IMR-90 (cell line): ENCODE measurements around the gene DNMT1. TPM values are rescaled to one million over a fixed set of nuclear protein-coding genes. Genes with fewer than 3 reads are reported as not detected.

Experiments used
- ATAC-seq: fragments of 200-7000 bp; cut with Tn5 transposase; 2 replicates; pipeline ENCODE4 v1.9.1; 2020; ENCODE audit warnings: low read depth, mild to moderate bottlenecking, moderate library complexity
- BruUV-seq: library from RNA; stranded (reverse); fragments of 400-500 nt; replicated peaks from 2 replicates; lab custom pipeline; 2021; lab: Mats Ljungman, UMichigan
- CTCF ChIA-PET: fragments of 300-600 bp; formaldehyde crosslinking; extraction: SDS; loops from one replicate; lab custom pipeline; 2021; ENCODE audit warnings: antibody characterized with exemption; lab: Yijun Ruan, JAX
- POLR2A ChIA-PET: fragments of 300-600 bp; sonication (Branson Sonifier 250); formaldehyde crosslinking; loops from one replicate; lab custom pipeline; 2022; ENCODE audit warnings: antibody characterized with exemption; ENCODE audit not compliant: unreplicated experiment; lab: Charles Lee
- DNase-seq: peaks from one replicate; pipeline ENCODE4 v3.0.0; 2013
- H2AFZ ChIP-seq: replicated peaks from 2 replicates; pipeline ENCODE3; 2013; ENCODE audit warnings: low read length, mild to moderate bottlenecking; ENCODE audit not compliant: poor library complexity
- H2AK5ac ChIP-seq: 2 replicates; pipeline ENCODE4 v1.6.1; 2013; ENCODE audit warnings: low read depth, low read length, inconsistent platforms
- H2AK9ac ChIP-seq: replicated peaks from 2 replicates; pipeline ENCODE3; 2013; ENCODE audit warnings: mild to moderate bottlenecking, low read depth, low read length, moderate library complexity; ENCODE audit not compliant: poor library complexity
- H2BK120ac ChIP-seq: 2 replicates; pipeline ENCODE4 v1.6.1; 2013; ENCODE audit warnings: low read depth, low read length, inconsistent platforms
- H2BK15ac ChIP-seq: 3 replicates; pipeline ENCODE4 v1.6.1; 2013; ENCODE audit warnings: low read depth, low read length, inconsistent platforms
- H2BK20ac ChIP-seq: 2 replicates; pipeline ENCODE4 v1.6.1; 2013; ENCODE audit warnings: low read depth, mild to moderate bottlenecking, inconsistent platforms, low read length, moderate library complexity
- H2BK5ac ChIP-seq: 2 replicates; pipeline ENCODE4 v1.6.1; 2013; ENCODE audit warnings: mild to moderate bottlenecking, low read depth, low read length, inconsistent platforms; ENCODE audit not compliant: poor library complexity, severe bottlenecking
- H3K14ac ChIP-seq: replicated peaks from 2 replicates; pipeline ENCODE4 v1.6.1; 2013; ENCODE audit warnings: low read depth, low read length, inconsistent platforms
- H3K18ac ChIP-seq: 2 replicates; pipeline ENCODE4 v1.6.1; 2013; ENCODE audit warnings: low read depth, low read length, control low read depth
- H3K23ac ChIP-seq: 2 replicates; pipeline ENCODE4 v1.6.1; 2013; ENCODE audit warnings: low read depth, low read length, inconsistent platforms
- H3K27ac ChIP-seq: 2 replicates; pipeline ENCODE4 v1.5.1; 2013; ENCODE audit warnings: mild to moderate bottlenecking, control low read depth, low read length; ENCODE audit not compliant: insufficient read depth
- H3K27me3 ChIP-seq: 2 replicates; pipeline ENCODE4 v1.6.1; 2013; ENCODE audit warnings: low read length; ENCODE audit not compliant: control insufficient read depth, insufficient read depth
- H3K36me3 ChIP-seq: 2 replicates; pipeline ENCODE4 v1.6.1; 2013; ENCODE audit warnings: low read length, mixed read lengths; ENCODE audit not compliant: control insufficient read depth, insufficient read depth
- H3K4ac ChIP-seq: 2 replicates; pipeline ENCODE4 v1.6.1; 2013; ENCODE audit warnings: low read depth, low read length, inconsistent platforms
- H3K4me1 ChIP-seq: 2 replicates; pipeline ENCODE4 v1.6.1; 2013; ENCODE audit warnings: low read length, mixed read lengths; ENCODE audit not compliant: control insufficient read depth, insufficient read depth
- H3K4me2 ChIP-seq: 2 replicates; pipeline ENCODE4 v1.6.1; 2013; ENCODE audit warnings: low read depth, mild to moderate bottlenecking, control low read depth, low read length, moderate library complexity
- H3K4me3 ChIP-seq: 2 replicates; pipeline ENCODE4 v1.5.1; 2013; ENCODE audit warnings: low read depth, mild to moderate bottlenecking, control low read depth, low read length, moderate library complexity; ENCODE audit not compliant: insufficient read depth
- H3K56ac ChIP-seq: 2 replicates; pipeline ENCODE4 v1.6.1; 2013; ENCODE audit warnings: low read length, inconsistent platforms; ENCODE audit not compliant: insufficient read depth; ENCODE audit errors: extremely low read depth
- H3K79me1 ChIP-seq, 2 experiments: 2 replicates each; pipeline ENCODE4 v1.6.1; 2013; ENCODE audit warnings: low read length in 2 of 2, inconsistent platforms in 1 of 2, low read depth in 1 of 2
- H3K9ac ChIP-seq: 2 replicates; pipeline ENCODE4 v1.6.1; 2013; ENCODE audit warnings: low read depth, low read length, control low read depth
- H3K9me1 ChIP-seq: 2 replicates; pipeline ENCODE4 v1.6.1; 2013; ENCODE audit warnings: low read length, inconsistent platforms; ENCODE audit not compliant: insufficient read depth
- H3K9me3 ChIP-seq: 2 replicates; pipeline ENCODE4 v1.6.1; 2013; ENCODE audit warnings: low read length; ENCODE audit not compliant: control insufficient read depth, insufficient read depth
- H4K20me1 ChIP-seq: 2 replicates; pipeline ENCODE4 v1.6.1; 2013; ENCODE audit warnings: low read length, inconsistent platforms; ENCODE audit not compliant: insufficient read depth
- H4K5ac ChIP-seq: 2 replicates; pipeline ENCODE4 v1.6.1; 2013; ENCODE audit warnings: mild to moderate bottlenecking, low read depth, low read length, control low read depth
- H4K8ac ChIP-seq, 2 experiments: 2 replicates each; pipeline ENCODE4 v1.6.1; 2013; ENCODE audit warnings: low read depth in 2 of 2, low read length in 2 of 2, control low read depth in 1 of 2, inconsistent platforms in 1 of 2
- H4K91ac ChIP-seq: 2 replicates; pipeline ENCODE4 v1.6.1; 2013; ENCODE audit warnings: low read depth, low read length, inconsistent platforms; ENCODE audit not compliant: insufficient read depth
- BHLHE40 ChIP-seq: fragments of 150-350 bp; IDR thresholded peaks from 2 replicates; pipeline ENCODE4 v1.6.1; 2016; ENCODE audit warnings: mild to moderate bottlenecking, low read depth, low read length
- CEBPB ChIP-seq: IDR thresholded peaks from 2 replicates; pipeline ENCODE4 v1.6.1; 2012; ENCODE audit warnings: low read depth, low read length, improper control_type of control experiment
- CHD1 ChIP-seq: IDR thresholded peaks from 2 replicates; pipeline ENCODE4 v1.6.1; 2012; ENCODE audit warnings: low read depth, low read length, improper control_type of control experiment
- FOS ChIP-seq: fragments of 150-350 bp; IDR thresholded peaks from 2 replicates; pipeline ENCODE4 v1.6.1; 2016; ENCODE audit warnings: low read depth, low read length
- MAZ ChIP-seq: IDR thresholded peaks from 2 replicates; pipeline ENCODE4 v1.6.1; 2012; ENCODE audit warnings: low read depth, mild to moderate bottlenecking, low read length, improper control_type of control experiment, moderate library complexity, borderline replicate concordance
- MXI1 ChIP-seq: IDR thresholded peaks from 2 replicates; pipeline ENCODE4 v1.6.1; 2012; ENCODE audit warnings: low read depth, mild to moderate bottlenecking, low read length, moderate library complexity, borderline replicate concordance
- NFE2L2 ChIP-seq: fragments of 150-350 bp; IDR thresholded peaks from 2 replicates; pipeline ENCODE4 v1.6.1; 2016; ENCODE audit warnings: low read depth, mild to moderate bottlenecking, low read length
- POLR2A ChIP-seq: IDR thresholded peaks from 2 replicates; pipeline ENCODE4 v1.6.1; 2012; ENCODE audit warnings: mild to moderate bottlenecking, low read depth, low read length
- RCOR1 ChIP-seq: IDR thresholded peaks from 2 replicates; pipeline ENCODE4 v1.6.1; 2012; ENCODE audit warnings: mild to moderate bottlenecking, low read length, improper control_type of control experiment; ENCODE audit not compliant: insufficient replicate concordance
- RFX5 ChIP-seq: IDR thresholded peaks from 2 replicates; pipeline ENCODE4 v1.8.0; 2012; ENCODE audit warnings: low read depth, mild to moderate bottlenecking, low read length, moderate library complexity
- SMC3 ChIP-seq: fragments of 150-350 bp; IDR thresholded peaks from 2 replicates; pipeline ENCODE4 v1.6.1; 2016; ENCODE audit warnings: low read depth, mild to moderate bottlenecking, antibody characterized with exemption, low read length, moderate library complexity
- WGBS, 2 experiments: methylation state at CpG; one replicate each; pipeline versions ENCODE4 v1.1.5 to v1.1.7; 2013; ENCODE audit warnings: missing lambda C conversion rate in 2 of 2; ENCODE audit not compliant: insufficient read length in 1 of 2; ENCODE audit errors: extremely low coverage in 2 of 2; 5-methylcytosine and 5-hydroxymethylcytosine counted together
- dilution Hi-C: fragments of 300-500 bp; cut with HindIII; formaldehyde crosslinking; loops from one replicate; pipeline ENCODE4 v1.14.3; 2018; ENCODE audit warnings: low sequenced_read_pairs; ENCODE audit not compliant: unreplicated experiment
- in situ Hi-C: fragments of 300-500 bp; cut with MboI; formaldehyde crosslinking; loops from 3 replicates; pipeline ENCODE4 v1.14.3; 2019; ENCODE audit warnings: low sequenced_read_pairs, inconsistent platforms, mixed read lengths
- intact Hi-C: fragments of 100-400 bp; cut with micrococcal nuclease; formaldehyde crosslinking; loops from 2 replicates; pipeline ENCODE4 v1.10.0; 2022
- polyA plus RNA-seq, 3 experiments: library from polyadenylated mRNA; depleted of rRNA; stranded (reverse); fragments of >200 nt; gene quantifications; 2 replicates each; pipeline ENCODE4 v1.2.3, GENCODE V29; 2012; ENCODE audit warnings: low replicate concordance in 1 of 3
- total RNA-seq: library from RNA; depleted of rRNA; stranded (reverse); fragments of >200 nt; gene quantifications from 2 replicates; pipeline ENCODE4 v1.2.3, GENCODE V29; 2012
- TF ChIP-seq, protein P1 (sequence below): fragments of 150-350 bp; IDR thresholded peaks from 2 replicates; pipeline ENCODE4 v1.6.1; 2017; ENCODE audit warnings: mild to moderate bottlenecking, antibody characterized with exemption, low read length, low read depth
- TF ChIP-seq, protein P2 (sequence below): fragments of 150-350 bp; IDR thresholded peaks from 2 replicates; pipeline ENCODE4 v1.6.1; 2016; ENCODE audit warnings: low read depth, mild to moderate bottlenecking, low read length, moderate library complexity, borderline replicate concordance
- TF ChIP-seq, protein P3 (sequence below): conservative IDR thresholded peaks from 2 replicates; pipeline ENCODE4 v1.5.1; 2012; ENCODE audit warnings: mild to moderate bottlenecking, low read depth, low read length, improper control_type of control experiment

The DNMT1 gene
- total and polyA plus RNA-seq, 2 of the 4 experiments (the other 2 are of a cell fraction) = 26.2 to 83.6 TPM

DNA sequence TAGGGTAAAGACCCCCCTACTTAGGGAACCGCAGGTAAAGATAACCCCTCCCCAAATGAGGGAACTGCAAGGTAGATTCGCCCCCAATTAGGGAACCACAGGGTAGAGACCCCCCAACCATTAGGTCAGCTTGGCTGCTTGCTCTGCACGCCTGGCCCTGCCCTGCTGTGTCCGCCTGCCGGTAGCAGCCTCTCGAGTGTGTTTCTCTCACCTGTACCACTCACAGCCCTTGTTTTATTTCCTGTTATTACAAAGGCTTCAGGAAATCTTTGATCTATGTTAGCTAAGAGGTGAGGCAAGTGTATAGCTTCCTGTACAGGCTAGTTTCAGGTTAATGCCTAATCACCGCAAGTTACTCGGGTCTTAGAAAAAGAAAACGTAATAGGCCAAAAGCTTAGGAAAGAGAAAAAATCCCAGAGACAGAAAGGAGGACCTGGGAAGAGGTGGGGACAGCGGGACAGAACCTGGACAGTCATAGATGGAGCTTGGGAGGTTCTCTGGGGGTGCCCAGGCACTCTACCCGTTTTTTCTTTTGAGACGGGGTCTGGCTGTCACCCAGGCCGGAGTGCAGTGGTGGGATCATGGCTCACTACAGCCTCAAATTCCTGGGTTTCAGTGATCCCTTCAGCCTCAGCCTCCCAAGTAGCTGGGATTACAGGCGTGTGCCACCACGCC is 51.9 kb downstream of the DNMT1 start:
- H2AFZ ChIP-seq = no peak overlapping the region
- WGBS, 2 experiments = 97% methylated on average over 6 of the region's 15 CpGs; no CpG with 5 or more reads in 1 of the 2 experiments
- no peaks in the 10 kb centered on the region for H3K9me3 ChIP-seq
- intact Hi-C loops (no loop called here), dilution Hi-C loops (no loop called here), in situ Hi-C loops (no loop called here)
- ChIA-PET CTCF (interaction anchor here (0.6 kb wide), 1 partner anchor 26 kb away, joined by 3 read pairs; no protein-coding TSS in a partner anchor), POLR2A (no interaction called here)
- no peak for TF ChIP-seq NFE2L2
- no peak for TF ChIP-seq RFX5
- no peak for TF ChIP-seq CEBPB
- TF ChIP-seq, protein P1, sequence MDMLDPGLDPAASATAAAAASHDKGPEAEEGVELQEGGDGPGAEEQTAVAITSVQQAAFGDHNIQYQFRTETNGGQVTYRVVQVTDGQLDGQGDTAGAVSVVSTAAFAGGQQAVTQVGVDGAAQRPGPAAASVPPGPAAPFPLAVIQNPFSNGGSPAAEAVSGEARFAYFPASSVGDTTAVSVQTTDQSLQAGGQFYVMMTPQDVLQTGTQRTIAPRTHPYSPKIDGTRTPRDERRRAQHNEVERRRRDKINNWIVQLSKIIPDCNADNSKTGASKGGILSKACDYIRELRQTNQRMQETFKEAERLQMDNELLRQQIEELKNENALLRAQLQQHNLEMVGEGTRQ = no peak
- TF ChIP-seq CHD1 = no peak
- TF ChIP-seq FOS = no peak
- no peak for TF ChIP-seq MXI1
- no peak for TF ChIP-seq SMC3
- no peak for TF ChIP-seq RCOR1
- no peak for TF ChIP-seq BHLHE40
- TF ChIP-seq, protein P2, sequence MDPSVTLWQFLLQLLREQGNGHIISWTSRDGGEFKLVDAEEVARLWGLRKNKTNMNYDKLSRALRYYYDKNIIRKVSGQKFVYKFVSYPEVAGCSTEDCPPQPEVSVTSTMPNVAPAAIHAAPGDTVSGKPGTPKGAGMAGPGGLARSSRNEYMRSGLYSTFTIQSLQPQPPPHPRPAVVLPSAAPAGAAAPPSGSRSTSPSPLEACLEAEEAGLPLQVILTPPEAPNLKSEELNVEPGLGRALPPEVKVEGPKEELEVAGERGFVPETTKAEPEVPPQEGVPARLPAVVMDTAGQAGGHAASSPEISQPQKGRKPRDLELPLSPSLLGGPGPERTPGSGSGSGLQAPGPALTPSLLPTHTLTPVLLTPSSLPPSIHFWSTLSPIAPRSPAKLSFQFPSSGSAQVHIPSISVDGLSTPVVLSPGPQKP = no peak
- no peak for TF ChIP-seq MAZ
- TF ChIP-seq, protein P3, sequence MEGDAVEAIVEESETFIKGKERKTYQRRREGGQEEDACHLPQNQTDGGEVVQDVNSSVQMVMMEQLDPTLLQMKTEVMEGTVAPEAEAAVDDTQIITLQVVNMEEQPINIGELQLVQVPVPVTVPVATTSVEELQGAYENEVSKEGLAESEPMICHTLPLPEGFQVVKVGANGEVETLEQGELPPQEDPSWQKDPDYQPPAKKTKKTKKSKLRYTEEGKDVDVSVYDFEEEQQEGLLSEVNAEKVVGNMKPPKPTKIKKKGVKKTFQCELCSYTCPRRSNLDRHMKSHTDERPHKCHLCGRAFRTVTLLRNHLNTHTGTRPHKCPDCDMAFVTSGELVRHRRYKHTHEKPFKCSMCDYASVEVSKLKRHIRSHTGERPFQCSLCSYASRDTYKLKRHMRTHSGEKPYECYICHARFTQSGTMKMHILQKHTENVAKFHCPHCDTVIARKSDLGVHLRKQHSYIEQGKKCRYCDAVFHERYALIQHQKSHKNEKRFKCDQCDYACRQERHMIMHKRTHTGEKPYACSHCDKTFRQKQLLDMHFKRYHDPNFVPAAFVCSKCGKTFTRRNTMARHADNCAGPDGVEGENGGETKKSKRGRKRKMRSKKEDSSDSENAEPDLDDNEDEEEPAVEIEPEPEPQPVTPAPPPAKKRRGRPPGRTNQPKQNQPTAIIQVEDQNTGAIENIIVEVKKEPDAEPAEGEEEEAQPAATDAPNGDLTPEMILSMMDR = no peak
- no peak for TF ChIP-seq POLR2A
- H2BK15ac ChIP-seq = no peak overlapping the region
- H4K5ac ChIP-seq = no peak overlapping the region
- no TSS peak for BruUV-seq
- no peak overlapping the region for H2AK5ac ChIP-seq
- no peak overlapping the region for H3K4ac ChIP-seq
- no peak overlapping the region for H3K56ac ChIP-seq
- H2AK9ac ChIP-seq = no peak overlapping the region
- no peak overlapping the region for H3K27ac ChIP-seq
- H3K79me1 ChIP-seq = peaks cover 10 to 20% of the 10 kb centered on the region in 2 experiments; a peak in 3 of 4 replicates
- H2BK5ac ChIP-seq = no peak overlapping the region
- no peak overlapping the region for H3K23ac ChIP-seq
- H3K18ac ChIP-seq = no peak overlapping the region
- no peaks in the 10 kb centered on the region for H3K4me1 ChIP-seq
- H3K4me3 ChIP-seq = no peak overlapping the region
- no peaks in the 10 kb centered on the region for H3K27me3 ChIP-seq
- peaks cover 80% of the 10 kb centered on the region for H3K36me3 ChIP-seq
- no peak overlapping the region for H3K14ac ChIP-seq
- no peak for ATAC-seq
- H3K9ac ChIP-seq = no peak overlapping the region
- H2BK120ac ChIP-seq = no peak overlapping the region
- H4K20me1 ChIP-seq = peaks cover 4% of the 10 kb centered on the region; the same call in 1 of the 2 replicates
- H4K91ac ChIP-seq = no peak overlapping the region
- no peaks in the 10 kb centered on the region for H3K9me1 ChIP-seq
- H4K8ac ChIP-seq = no peak overlapping the region
- DNase-seq = no peak
- H2BK20ac ChIP-seq = no peak overlapping the region
- H3K4me2 ChIP-seq = no peak overlapping the region
